HG03521 (cell line): ENCODE data around the gene WDR74.

Experiments
- ATAC-seq: cut with Tn5 transposase; IDR thresholded peaks from one replicate; pipeline ENCODE4 v1.9.1; 2021; ENCODE audit warnings: mild to moderate bottlenecking, moderate library complexity; ENCODE audit not compliant: unreplicated experiment

The WDR74 gene

DNA sequence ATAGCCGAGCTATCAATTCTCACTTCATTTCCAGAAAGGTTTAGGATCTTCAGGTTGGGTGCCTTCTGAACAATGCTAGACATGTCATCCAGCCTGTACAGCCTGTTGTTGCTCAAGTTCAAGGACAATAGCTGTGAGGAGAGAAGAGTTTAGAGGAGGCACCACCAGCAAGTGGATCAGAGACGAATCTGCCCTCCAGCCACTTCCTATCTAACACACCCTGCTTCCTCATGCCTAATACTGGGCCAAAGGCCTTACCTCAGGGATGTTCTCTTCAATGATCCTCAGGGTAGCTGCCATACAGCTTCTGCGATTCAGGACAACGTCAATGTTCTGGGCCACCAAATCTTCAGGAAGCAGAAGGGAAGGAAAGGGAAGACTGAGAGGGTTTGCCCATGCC lies 38.3 kb downstream of the WDR74 start:
- no peak for ATAC-seq

DNA sequence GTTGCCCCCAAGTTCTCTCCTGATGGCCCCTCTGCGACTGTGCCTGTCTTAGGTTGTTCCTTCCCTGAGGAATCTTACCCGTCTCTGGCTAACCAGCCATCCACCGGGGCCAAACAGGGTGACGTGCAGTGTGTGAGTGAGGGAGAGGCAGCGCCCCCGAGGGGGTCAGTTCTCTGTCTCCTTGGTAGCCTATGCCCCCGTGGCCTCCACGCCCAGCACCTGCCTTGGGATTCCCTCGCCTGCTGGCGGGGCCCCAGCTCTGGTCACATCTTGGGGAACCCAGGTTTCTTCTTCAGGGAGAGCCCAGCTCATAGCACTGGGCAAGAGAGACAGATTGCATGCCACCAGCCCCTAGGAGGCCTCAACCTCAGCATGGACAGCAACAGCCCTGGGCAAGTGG lies 39.9 kb downstream of the WDR74 start:
- no peak for ATAC-seq

DNA sequence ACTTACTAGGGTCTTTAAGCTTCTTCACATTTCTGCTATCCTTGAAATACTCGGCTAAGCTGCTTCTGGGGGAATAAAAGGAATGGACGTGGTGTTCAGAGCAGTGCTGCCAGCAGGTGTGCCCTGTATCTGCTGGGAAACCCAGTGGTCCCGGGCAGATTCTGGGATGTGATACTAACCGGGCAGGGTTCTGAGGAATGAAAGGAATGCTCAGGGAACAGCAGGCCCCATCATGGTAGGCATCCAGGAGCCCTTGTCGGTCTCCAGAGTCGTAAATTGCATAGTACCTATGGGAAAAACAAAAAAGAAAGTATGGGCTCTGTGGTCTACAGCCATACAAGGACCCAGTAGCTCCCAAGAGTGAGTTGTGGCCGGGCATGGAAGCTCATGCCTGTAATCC lies 43.1 kb downstream of the WDR74 start:
- no peak for ATAC-seq

DNA sequence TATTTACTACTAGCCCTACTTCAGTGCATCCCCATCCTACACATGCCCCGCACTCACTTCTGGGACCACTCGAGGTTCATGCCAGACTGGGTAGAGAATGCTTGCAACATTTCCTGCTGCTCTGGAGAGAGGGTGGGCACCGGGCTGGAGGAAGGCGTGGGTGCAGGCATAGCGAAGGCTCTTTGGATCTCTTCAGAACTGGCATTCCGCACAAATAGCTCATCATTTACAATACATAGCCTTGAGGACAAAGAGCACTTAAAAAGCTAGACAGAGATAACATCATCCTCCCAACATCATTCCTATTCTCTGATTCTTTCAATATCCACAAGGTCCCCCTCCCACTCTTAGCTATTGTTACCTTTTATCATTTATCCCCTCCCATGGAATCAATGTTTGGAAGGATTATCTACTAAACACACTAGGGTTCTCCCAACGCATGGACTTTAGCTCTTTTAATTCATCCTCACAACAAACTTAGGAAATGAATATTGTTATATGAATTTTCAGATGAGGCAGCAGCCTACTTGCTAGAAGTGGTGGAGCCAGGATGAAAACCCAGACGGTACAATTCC lies 45.1 kb downstream of the WDR74 start:
- no peak for ATAC-seq

DNA sequence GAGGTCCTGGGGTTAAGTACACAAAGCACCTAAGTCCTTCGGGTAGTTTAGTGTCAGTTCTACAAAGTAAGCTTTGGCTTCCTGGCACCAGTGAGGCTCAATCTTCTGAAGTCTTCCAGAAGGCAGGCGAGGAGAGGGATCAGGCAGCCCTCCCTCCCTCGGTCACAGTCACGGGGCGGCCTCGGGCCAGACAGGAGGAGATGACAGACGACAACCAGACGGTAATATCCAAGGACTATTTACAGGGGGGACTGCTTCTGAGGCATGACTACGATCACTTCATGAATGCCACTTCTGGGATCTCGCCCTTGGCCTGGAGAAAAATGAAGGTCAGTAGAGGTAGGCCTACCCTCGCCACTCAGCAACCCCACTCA lies 47.2 kb downstream of the WDR74 start:
- no peak for ATAC-seq

DNA sequence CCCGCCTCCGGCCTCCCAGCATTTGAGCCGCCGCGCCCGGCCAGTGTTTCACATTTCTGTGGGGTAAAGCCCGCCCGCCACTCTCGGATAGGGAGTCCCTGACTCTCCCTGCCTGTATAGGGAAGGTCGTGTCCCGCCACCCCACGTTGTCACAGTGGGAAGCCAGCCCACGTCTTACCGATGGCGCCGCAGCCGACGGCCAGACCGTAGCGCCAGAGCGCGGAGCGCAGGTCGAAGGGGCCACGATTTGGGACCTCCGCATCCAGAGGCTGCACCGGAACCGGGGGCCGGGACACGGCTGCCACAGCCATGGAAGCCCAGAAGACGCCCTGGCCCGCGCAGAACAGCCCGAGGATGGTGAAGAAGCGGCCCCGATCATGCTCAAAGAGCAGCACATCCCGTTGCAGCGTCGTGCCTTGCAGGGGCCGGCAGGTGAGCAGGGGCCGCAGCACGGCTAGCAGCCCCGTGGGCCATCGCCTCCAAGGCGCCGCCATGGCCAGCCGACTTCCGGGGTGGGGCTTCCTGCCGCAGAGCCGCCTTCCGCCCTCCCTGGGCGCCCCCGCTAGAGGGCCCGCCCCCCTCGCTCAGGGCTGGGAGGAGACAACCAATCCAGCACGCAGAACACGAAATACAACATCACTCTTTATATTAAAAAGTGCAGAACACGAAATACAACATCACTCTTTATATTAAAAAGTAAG lies 47.7 kb downstream of the WDR74 start, which contains the start of gene TMEM223:
Gene TMEM223 (minus strand): TSS at position 506 of the 701 bp plus-strand sequence. CDS start 12 bp downstream, at position 494.
- ATAC-seq, result peak; percentile 61

DNA sequence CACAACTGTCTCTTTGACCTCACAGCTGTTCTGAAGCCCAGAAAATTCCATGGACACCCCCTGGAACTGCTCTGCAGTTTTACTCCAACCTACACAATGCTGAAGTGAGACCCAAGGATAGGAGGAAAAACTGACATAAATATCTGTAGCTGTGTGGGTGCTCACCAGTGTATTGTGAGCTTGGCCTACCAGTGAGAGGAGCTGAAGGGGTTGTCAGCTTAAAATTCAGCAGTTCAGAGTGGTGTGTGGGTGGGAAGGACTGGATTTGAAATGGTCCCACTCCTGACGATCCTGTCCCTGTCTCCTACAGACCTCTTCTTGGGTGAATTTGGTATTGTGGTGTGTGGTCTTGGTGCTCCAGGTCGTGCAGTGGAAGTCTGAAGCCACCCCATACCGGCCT lies 49.8 kb downstream of the WDR74 start:
- no peak for ATAC-seq

DNA sequence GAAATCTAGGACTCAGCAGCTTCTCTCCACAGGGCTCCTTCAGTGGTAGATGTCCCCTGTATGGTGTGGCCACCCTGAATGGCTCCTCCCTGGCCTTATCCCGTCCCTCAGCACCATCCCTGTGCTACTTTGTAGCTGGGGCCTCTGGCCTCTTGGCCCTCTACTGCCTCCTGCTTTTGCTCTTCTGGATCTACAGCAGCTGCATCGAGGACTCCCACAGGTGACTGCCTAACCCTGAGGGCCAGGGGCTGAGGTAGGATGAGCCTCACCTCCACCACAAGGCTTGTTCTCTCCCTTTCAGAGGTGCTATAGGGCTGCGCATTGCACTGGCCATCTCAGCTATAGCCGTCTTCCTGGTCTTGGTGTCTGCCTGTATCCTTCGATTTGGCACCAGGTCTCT lies 50.4 kb downstream of the WDR74 start:
- no peak for ATAC-seq

DNA sequence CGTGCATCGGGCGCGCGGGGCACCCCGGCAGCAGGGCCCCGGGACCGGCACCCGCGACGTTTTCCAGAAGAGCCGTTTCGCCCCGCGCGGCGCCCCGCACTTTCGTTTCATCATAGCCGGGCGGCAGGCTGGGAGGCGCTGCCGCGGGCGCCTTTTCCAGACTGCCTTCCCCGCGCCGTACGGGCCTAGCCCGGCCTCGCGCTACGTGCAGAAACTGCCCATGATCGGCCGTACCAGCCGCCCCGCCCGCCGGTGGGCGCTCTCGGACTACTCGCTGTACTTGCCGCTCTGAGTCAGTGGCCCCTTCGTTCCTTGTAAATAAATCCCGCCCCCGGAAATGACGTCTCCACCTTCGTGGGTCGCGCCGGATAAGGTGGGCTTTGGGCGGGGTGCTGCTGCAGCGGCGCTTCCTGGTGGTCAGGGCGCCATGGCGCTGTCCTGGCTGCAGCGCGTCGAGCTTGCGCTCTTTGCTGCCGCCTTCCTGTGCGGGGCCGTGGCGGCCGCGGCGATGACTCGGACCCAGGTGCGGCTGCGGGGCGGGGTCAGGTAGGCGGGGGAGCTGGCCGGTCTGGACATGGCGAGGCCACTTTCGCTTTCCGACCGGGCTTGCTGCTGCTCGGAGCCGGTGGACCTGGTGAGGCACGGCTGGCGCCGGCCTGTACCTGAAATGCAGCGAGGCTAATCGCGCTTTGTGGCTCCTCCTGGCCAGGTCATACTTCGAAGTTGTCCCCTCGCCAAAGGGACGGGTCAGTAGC lies 52.2 kb downstream of the WDR74 start, which contains the start of gene TMEM179B:
Gene TMEM179B (plus strand): TSS at position 398 of the 755 bp plus-strand sequence. CDS start 30 bp downstream, at position 428.
- ATAC-seq, result peak; percentile 66

DNA sequence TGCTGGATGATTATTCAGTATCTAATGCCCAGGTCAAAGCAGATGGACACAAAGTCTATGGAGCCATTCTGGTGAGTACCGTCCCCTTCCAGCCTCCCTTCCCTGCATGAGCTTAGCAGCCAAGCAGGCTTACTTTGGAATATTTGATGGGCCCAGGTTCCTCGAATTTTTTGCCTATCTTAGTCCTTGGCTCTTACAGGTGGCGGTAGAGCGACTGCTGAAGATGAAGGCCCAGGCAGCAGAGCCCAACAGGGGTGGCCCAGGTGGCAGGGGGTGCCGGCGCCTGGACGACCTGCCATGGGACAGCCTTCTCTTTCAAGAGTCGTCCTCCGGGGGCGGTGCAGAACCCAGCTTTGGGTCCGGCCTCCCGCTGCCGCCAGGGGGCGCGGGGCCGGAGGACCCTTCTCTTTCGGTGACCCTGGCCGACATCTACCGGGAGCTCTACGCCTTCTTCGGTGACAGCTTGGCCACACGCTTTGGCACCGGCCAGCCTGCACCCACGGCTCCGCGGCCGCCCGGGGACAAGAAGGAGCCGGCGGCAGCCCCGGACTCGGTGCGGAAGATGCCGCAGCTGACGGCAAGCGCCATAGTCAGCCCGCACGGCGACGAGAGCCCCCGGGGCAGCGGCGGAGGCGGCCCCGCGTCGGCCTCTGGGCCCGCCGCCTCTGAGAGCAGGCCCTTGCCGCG lies 52.9 kb downstream of the WDR74 start:
- peak; percentile 51 for ATAC-seq
